Measurements from ENCODE around the gene ADGRA1.

Gene ADGRA1

DNA sequence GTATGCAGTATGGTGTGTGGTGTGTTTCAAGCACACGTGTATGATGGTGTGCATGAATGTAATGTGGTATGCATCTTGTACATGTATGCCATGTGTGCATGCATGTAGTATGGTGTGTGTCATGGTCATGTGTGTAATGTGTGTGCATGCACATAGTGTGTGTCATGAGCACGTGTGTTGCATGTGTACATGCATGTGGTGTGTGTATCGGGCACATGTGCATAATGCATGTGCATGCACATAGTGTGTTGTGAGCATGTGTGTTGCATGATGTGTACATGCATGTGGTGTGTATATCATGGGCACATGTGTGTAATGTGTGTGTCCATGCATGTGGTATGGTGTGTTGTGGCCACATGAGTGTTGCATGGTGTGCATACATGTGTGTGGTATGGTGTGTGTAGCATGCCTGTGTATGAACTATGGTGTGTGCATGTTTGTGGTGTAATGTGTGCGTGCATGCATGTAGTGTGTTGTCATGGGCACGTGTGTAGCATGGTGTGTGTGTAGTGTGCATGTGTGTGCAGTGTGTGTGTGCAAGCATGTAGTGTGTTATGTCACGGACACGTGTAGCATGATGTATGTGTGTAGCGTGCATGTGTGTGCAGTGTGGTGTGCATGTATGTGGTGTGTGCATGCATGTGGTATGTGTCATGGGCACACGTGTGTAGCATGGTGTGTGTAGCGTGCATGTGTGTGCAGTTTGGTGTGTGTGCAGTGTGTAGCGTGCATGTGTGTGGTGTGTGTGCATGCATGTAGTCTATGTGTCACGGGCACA lies 89.8 kb downstream of the ADGRA1 start:
- peak; percentile 92 for TF ChIP-seq ZNF18 (tag by site-specific recombination; IDR thresholded peaks at IDR 0.05)
- TF ChIP-seq ZSCAN16 (tag by site-specific recombination; IDR thresholded peaks at IDR 0.05): 0 out of 2 replicates have a peak, but pooled peaks have one; percentile 11
- no peak for TF ChIP-seq ZNF138 (tag by site-specific recombination; IDR thresholded peaks at IDR 0.05; ENCODE audit: borderline replicate concordance)
- peak; percentile 73 for TF ChIP-seq ZSCAN4 (tag by site-specific recombination; IDR thresholded peaks at IDR 0.05)
- CTCF ChIA-PET: no interaction called here
- H3K36me3 ChIP-seq (ENCODE audit: control insufficient read depth in 2 of 2, insufficient read depth in 1 of 2, low read length in 2 of 2): no peaks in the 10 kb centered on the region

DNA sequence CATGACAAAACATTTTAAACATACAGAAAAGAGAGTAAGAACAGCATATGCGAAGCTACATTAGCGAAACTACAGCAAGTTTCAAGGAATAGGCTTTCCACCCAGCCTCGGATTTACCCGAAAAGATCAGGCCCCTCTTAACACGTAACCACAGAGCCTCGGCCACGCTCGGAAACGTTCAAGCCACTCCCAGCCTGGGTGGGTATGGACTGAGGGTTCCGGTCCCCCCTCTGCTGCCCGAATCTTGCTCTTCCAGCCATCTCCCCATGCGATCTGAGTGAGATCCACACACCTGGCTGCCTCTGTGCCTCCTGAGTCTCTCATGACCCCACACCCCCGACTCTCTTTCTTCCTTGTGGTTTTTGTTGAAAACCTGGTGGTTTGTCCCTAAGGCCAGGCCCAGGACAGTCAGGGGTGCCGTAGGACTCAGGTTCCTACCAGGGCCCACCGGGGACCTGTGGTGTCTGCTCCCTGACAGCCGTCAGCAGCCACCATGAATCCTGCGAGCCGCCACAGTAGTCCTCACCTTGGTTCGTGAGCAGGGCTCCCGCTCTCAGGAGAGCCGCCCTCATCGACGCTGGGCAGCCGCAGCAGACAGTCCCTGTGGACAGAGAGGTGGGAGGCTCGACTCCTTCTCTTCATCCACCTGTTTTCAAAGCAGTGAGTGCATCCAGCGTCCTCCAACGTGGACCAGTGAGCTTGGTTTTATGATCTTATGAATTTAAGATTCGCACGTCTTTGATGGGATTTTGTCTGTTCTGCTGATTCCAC lies 90.8 kb downstream of the ADGRA1 start:
- ChIA-PET CTCF (no interaction called here), POLR2A (no interaction called here)
- H3K4me1 ChIP-seq (ENCODE audit: control insufficient read depth, insufficient read depth, low read length): no peaks in the 10 kb centered on the region
- no peaks in the 10 kb centered on the region for H3K9me3 ChIP-seq (ENCODE audit: control insufficient read depth, insufficient read depth, low read depth, low read length)
- no peak overlapping the region for H3K4me3 ChIP-seq (ENCODE audit: low read depth, low read length)
- TF ChIP-seq ZNF341 (tag by site-specific recombination; IDR thresholded peaks at IDR 0.05; ENCODE audit: low read depth): peak; percentile 39
- no peak for TF ChIP-seq ZNF223 (tag by site-specific recombination; IDR thresholded peaks at IDR 0.05)
- TF ChIP-seq ZNF639 (tag by site-specific recombination; IDR thresholded peaks at IDR 0.05): no peak
- H3K27ac ChIP-seq (ENCODE audit: extremely low read depth, low read depth, low read length): no peak overlapping the region
- H3K36me3 ChIP-seq (ENCODE audit: control insufficient read depth in 2 of 2, insufficient read depth in 1 of 2, low read length in 2 of 2): no peaks in the 10 kb centered on the region

More for the DNA sequence above, 89.8 kb downstream of the ADGRA1 start:
- POLR2A ChIA-PET: no interaction called here
- H3K27ac ChIP-seq (ENCODE audit: extremely low read depth, low read depth, low read length): no peak overlapping the region
- no peak overlapping the region for H3K4me3 ChIP-seq (ENCODE audit: low read depth, low read length)
- H3K4me1 ChIP-seq (ENCODE audit: control insufficient read depth, insufficient read depth, low read length): no peaks in the 10 kb centered on the region
- H3K9me3 ChIP-seq (ENCODE audit: control insufficient read depth, insufficient read depth, low read depth, low read length): no peaks in the 10 kb centered on the region

GRCh38 chr10:133179128-133179520 lies 91.4 kb downstream of the ADGRA1 start:
- H3K9me3 ChIP-seq (ENCODE audit: control insufficient read depth, insufficient read depth, low read depth, low read length): no peaks in the 10 kb centered on the region
- H3K4me1 ChIP-seq (ENCODE audit: control insufficient read depth, insufficient read depth, low read length): no peaks in the 10 kb centered on the region
- ChIA-PET CTCF (no interaction called here), POLR2A (no interaction called here)
- no peak overlapping the region for H3K4me3 ChIP-seq (ENCODE audit: low read depth, low read length)
- peaks cover 0 to 4% of the 10 kb centered on the region in 2 experiments; a peak in 1 of 3 replicates for H3K36me3 ChIP-seq (ENCODE audit: control insufficient read depth in 2 of 2, insufficient read depth in 1 of 2, low read length in 2 of 2)
- H3K27ac ChIP-seq (ENCODE audit: extremely low read depth, low read depth, low read length): no peak overlapping the region
- TF ChIP-seq, protein P1, sequence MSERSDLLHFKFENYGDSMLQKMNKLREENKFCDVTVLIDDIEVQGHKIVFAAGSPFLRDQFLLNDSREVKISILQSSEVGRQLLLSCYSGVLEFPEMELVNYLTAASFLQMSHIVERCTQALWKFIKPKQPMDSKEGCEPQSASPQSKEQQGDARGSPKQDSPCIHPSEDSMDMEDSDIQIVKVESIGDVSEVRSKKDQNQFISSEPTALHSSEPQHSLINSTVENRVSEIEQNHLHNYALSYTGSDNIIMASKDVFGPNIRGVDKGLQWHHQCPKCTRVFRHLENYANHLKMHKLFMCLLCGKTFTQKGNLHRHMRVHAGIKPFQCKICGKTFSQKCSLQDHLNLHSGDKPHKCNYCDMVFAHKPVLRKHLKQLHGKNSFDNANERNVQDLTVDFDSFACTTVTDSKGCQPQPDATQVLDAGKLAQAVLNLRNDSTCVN (tag by site-specific recombination; optimal IDR thresholded peaks at IDR 0.05): no peak
- TF ChIP-seq ZBTB49 (tag by site-specific recombination; IDR thresholded peaks at IDR 0.05; ENCODE audit: low read depth) (no peak), ZNF19 (tag by site-specific recombination; IDR thresholded peaks at IDR 0.05; ENCODE audit: low read depth) (no peak), BCL11B (tag by site-specific recombination; IDR thresholded peaks at IDR 0.05; ENCODE audit: low read depth) (no peak), IKZF3 (tag by site-specific recombination; IDR thresholded peaks at IDR 0.05) (no peak), KLF10 (tag by site-specific recombination; IDR thresholded peaks at IDR 0.05) (no peak), ZNF785 (tag by site-specific recombination; IDR thresholded peaks at IDR 0.05) (no peak), ZNF112 (tag by site-specific recombination; IDR thresholded peaks at IDR 0.05) (no peak), ZNF394 (tag by site-specific recombination; IDR thresholded peaks at IDR 0.05; ENCODE audit: borderline replicate concordance) (no peak), PBX3 (CRISPR knock-in tag; IDR thresholded peaks at IDR 0.05) (no peak)
